Measurements from ENCODE around the gene ADD3. TPM values are rescaled to one million over a fixed set of nuclear protein-coding genes. Genes with fewer than 3 reads are reported as not detected.

ADD3 gene
- total and polyA plus RNA-seq, 10 of the 15 experiments (the other 5 are each of a cell fraction or from before 2014, with no cell fraction given): 27.3 to 129 (median 67.8) TPM

GRCh38 chr10:109975244-109976190, 32.3 kb upstream of the ADD3 start:
- ChIA-PET CTCF (interaction anchor here (0.9 to 7.6 kb wide), 24 partner anchors 7 to 304 kb away, joined by 3 to 97 read pairs (median 5); no protein-coding TSS in a partner anchor), SMC1A (ENCODE audit: uncharacterized antibody, unreplicated experiment) (interaction anchor here (0.7 to 7.8 kb wide), 22 partner anchors 13 to 303 kb away, joined by 3 to 47 read pairs (median 4); no protein-coding TSS in a partner anchor), RAD21 (ENCODE audit: unreplicated experiment) (interaction anchor here (1.0 to 4.9 kb wide), 6 partner anchors 13 to 91 kb away, joined by 3 to 48 read pairs (median 10); partner anchors contain the start of gene ADD3), POLR2A (interaction anchor here (0.5 to 1.0 kb wide), 3 partner anchors 61 to 94 kb away, joined by 3 to 14 read pairs (median 5); no protein-coding TSS in a partner anchor)
- Histone ChIP-seq H3K9ac (ENCODE audit: control insufficient read depth, insufficient read depth, low read length) (no peak overlapping the region), H3K79me2 (ENCODE audit: control insufficient read depth, insufficient read depth, low read length) (no peaks in the 10 kb centered on the region), H2AFZ (ENCODE audit: control insufficient read depth, low read depth, low read length) (no peak overlapping the region), H3K4me2 (ENCODE audit: control insufficient read depth, insufficient read depth) (no peak overlapping the region), H4K20me1 (ENCODE audit: control insufficient read depth, insufficient read depth) (no peaks in the 10 kb centered on the region), H3K4me3 (no peak overlapping the region), H3K4me1 (ENCODE audit: control insufficient read depth, insufficient read depth, low read length) (no peaks in the 10 kb centered on the region), H3K9me3 (replicated peaks; ENCODE audit: control insufficient read depth, insufficient read depth, low read length) (no peaks in the 10 kb centered on the region), H3K27ac (ENCODE audit: control insufficient read depth, insufficient read depth) (no peak overlapping the region), H3K36me3 (ENCODE audit: control insufficient read depth in 2 of 2, insufficient read depth in 2 of 2, low read length in 1 of 2) (no peaks in the 10 kb centered on the region), H3K27me3 (replicated peaks in 1 of 2; ENCODE audit: control insufficient read depth in 2 of 2, insufficient read depth in 2 of 2, low read length in 1 of 2) (peaks cover 2 to 3% of the 10 kb centered on the region in 2 experiments; a peak in 3 of 4 replicates)
- ATAC-seq: no peak
- WGBS (ENCODE audit: insufficient coverage, insufficient replicate concordance, low lambda C conversion rate, missing lambda C conversion rate): 23% methylated on average over 4 of the region's 4 CpGs
- intact Hi-C loops (cut with micrococcal nuclease; ENCODE audit: unreplicated experiment): loop anchor here (5.0 kb wide), 1 partner anchor 37 kb away; no protein-coding TSS in a partner anchor
- no peak for FAIRE-seq
- no TSS peak for BruUV-seq (replicated peaks)
- DNase-seq (ENCODE audit: low read depth, low spot score): no peak
- TF ChIP-seq EGR1 (IDR thresholded peaks at IDR 0.05; ENCODE audit: borderline replicate concordance in 1 of 2, low read depth in 2 of 2, low read length in 2 of 2) (no peak), FOXK2 (IDR thresholded peaks at IDR 0.05) (no peak)
- in situ Hi-C loops (cut with MboI): no loop called here

- H3K4me1 ChIP-seq (ENCODE audit: control insufficient read depth, insufficient read depth, low read length): no peaks in the 10 kb centered on the region
- H3K27me3 ChIP-seq (replicated peaks in 1 of 2; ENCODE audit: control insufficient read depth in 2 of 2, insufficient read depth in 2 of 2, low read length in 1 of 2): peaks cover 2 to 3% of the 10 kb centered on the region in 2 experiments; a peak in 3 of 4 replicates
- H2AFZ ChIP-seq (ENCODE audit: control insufficient read depth, low read depth, low read length): no peak overlapping the region
- no peaks in the 10 kb centered on the region for H3K79me2 ChIP-seq (ENCODE audit: control insufficient read depth, insufficient read depth, low read length)
- H3K9me3 ChIP-seq (replicated peaks; ENCODE audit: control insufficient read depth, insufficient read depth, low read length): no peaks in the 10 kb centered on the region
- no peak overlapping the region for H3K27ac ChIP-seq (ENCODE audit: control insufficient read depth, insufficient read depth)
- intact Hi-C loops (cut with micrococcal nuclease; ENCODE audit: unreplicated experiment): loop anchor here (5.0 kb wide), 1 partner anchor 36 kb away; no protein-coding TSS in a partner anchor
- no peak overlapping the region for H3K9ac ChIP-seq (ENCODE audit: control insufficient read depth, insufficient read depth, low read length)
- SMC1A ChIA-PET (ENCODE audit: uncharacterized antibody, unreplicated experiment): interaction anchor here (0.7 to 7.8 kb wide), 20 partner anchors 12 to 302 kb away, joined by 3 to 47 read pairs (median 4); no protein-coding TSS in a partner anchor
- CTCF ChIA-PET: interaction anchor here (0.7 to 7.6 kb wide), 26 partner anchors 8 to 302 kb away, joined by 3 to 97 read pairs (median 5); no protein-coding TSS in a partner anchor
- H3K4me2 ChIP-seq (ENCODE audit: control insufficient read depth, insufficient read depth): no peak overlapping the region
- in situ Hi-C loops (cut with MboI): no loop called here
- RAD21 ChIA-PET (ENCODE audit: unreplicated experiment): interaction anchor here (0.6 to 4.9 kb wide), 9 partner anchors 8 to 235 kb away, joined by 3 to 48 read pairs (median 5); partner anchors contain the start of gene ADD3
- BruUV-seq (replicated peaks): no TSS peak
- no peaks in the 10 kb centered on the region for H3K36me3 ChIP-seq (ENCODE audit: control insufficient read depth in 2 of 2, insufficient read depth in 2 of 2, low read length in 1 of 2)
- no peak for DNase-seq (ENCODE audit: low read depth, low spot score)
- WGBS (ENCODE audit: insufficient coverage, insufficient replicate concordance, low lambda C conversion rate, missing lambda C conversion rate): 60% methylated on average over 2 of the region's 2 CpGs
- FAIRE-seq: no peak
- no peak overlapping the region for H3K4me3 ChIP-seq
- ATAC-seq: no peak
- POLR2A ChIA-PET: interaction anchor here (1.0 kb wide), 1 partner anchor 95 kb away, joined by 3 read pairs; no protein-coding TSS in a partner anchor
- H4K20me1 ChIP-seq (ENCODE audit: control insufficient read depth, insufficient read depth): no peaks in the 10 kb centered on the region
- no peak for TF ChIP-seq SIN3A (IDR thresholded peaks at IDR 0.05; ENCODE audit: low read depth, low read length)
- no peak for TF ChIP-seq POLR2AphosphoS5 (IDR thresholded peaks at IDR 0.05; ENCODE audit: low read length)
- no peak for TF ChIP-seq PAX8 (IDR thresholded peaks at IDR 0.05)
- TF ChIP-seq TCF3 (IDR thresholded peaks at IDR 0.05; ENCODE audit: borderline replicate concordance, insufficient read depth, low read depth, low read length): no peak
- TF ChIP-seq, protein P1, sequence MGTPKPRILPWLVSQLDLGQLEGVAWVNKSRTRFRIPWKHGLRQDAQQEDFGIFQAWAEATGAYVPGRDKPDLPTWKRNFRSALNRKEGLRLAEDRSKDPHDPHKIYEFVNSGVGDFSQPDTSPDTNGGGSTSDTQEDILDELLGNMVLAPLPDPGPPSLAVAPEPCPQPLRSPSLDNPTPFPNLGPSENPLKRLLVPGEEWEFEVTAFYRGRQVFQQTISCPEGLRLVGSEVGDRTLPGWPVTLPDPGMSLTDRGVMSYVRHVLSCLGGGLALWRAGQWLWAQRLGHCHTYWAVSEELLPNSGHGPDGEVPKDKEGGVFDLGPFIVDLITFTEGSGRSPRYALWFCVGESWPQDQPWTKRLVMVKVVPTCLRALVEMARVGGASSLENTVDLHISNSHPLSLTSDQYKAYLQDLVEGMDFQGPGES (IDR thresholded peaks at IDR 0.05): no peak
- no peak for TF ChIP-seq MYC (IDR thresholded peaks at IDR 0.05; ENCODE audit: insufficient read depth, insufficient read length, insufficient replicate concordance, low read length, severe bottlenecking)
- TF ChIP-seq GABPA (IDR thresholded peaks at IDR 0.05; ENCODE audit: low read depth): no peak
These were observed 31.1 kb upstream of the ADD3 start for GRCh38 chr10:109976681-109977080.

Data from GM12878 (cell line).